DND-41 (cell line): ENCODE results near the gene PEMT.
A peak's percentile ranks its signal among the peaks of the same experiment; 100 is the strongest.

Experiments used
- ATAC-seq: fragments of 200-7000 bp; cut with Tn5 transposase; 3 replicates; pipeline ENCODE4 v1.9.1; 2021; ENCODE audit warnings: low read depth; ENCODE audit not compliant: insufficient read depth
- DNase-seq: peaks from one replicate; pipeline ENCODE4 v3.0.0-alpha.2; 2020
- H2AFZ ChIP-seq: 2 replicates; pipeline ENCODE4 v1.6.0; 2012; ENCODE audit warnings: low read depth, low read length
- H3K27ac ChIP-seq: 2 replicates; pipeline ENCODE4 v1.5.1; 2012; ENCODE audit warnings: low read length, inconsistent platforms
- H3K27me3 ChIP-seq: fragments of 200-600 bp; sonication (generic); 2 replicates; pipeline ENCODE4 v1.6.0; 2012; ENCODE audit warnings: low read length, mild to moderate bottlenecking, inconsistent platforms; ENCODE audit not compliant: insufficient read depth, poor library complexity
- H3K36me3 ChIP-seq: 2 replicates; pipeline ENCODE4 v1.5.1; 2012; ENCODE audit warnings: low read length, inconsistent platforms; ENCODE audit not compliant: insufficient read depth
- H3K4me1 ChIP-seq: 2 replicates; pipeline ENCODE4 v1.5.1; 2012; ENCODE audit warnings: mild to moderate bottlenecking, low read length; ENCODE audit not compliant: insufficient read depth
- H3K4me2 ChIP-seq: 2 replicates; pipeline ENCODE4 v1.6.0; 2012; ENCODE audit warnings: mild to moderate bottlenecking, moderate library complexity, low read length, inconsistent platforms; ENCODE audit not compliant: insufficient read depth
- H3K4me3 ChIP-seq, 2 experiments: fragments of 200-600 bp in 1 of 2; shearing (Covaris generic) in 1 of 2; 2 replicates each; pipeline ENCODE4 v1.5.1; 2012 to 2016; ENCODE audit warnings: inconsistent platforms in 2 of 2, low read length in 2 of 2, mild to moderate bottlenecking in 2 of 2, low read depth in 1 of 2, moderate library complexity in 1 of 2
- H3K79me2 ChIP-seq: 2 replicates; pipeline ENCODE4 v1.6.0; 2012; ENCODE audit warnings: low read length, inconsistent platforms; ENCODE audit not compliant: insufficient read depth
- H3K9ac ChIP-seq: 2 replicates; pipeline ENCODE4 v1.6.0; 2012; ENCODE audit warnings: low read depth, mild to moderate bottlenecking, inconsistent platforms, low read length, moderate library complexity
- H3K9me3 ChIP-seq: 2 replicates; pipeline ENCODE4 v1.5.1; 2012; ENCODE audit warnings: low read length, moderate library complexity, mild to moderate bottlenecking, inconsistent platforms; ENCODE audit not compliant: insufficient read depth, severe bottlenecking
- H4K20me1 ChIP-seq: 2 replicates; pipeline ENCODE4 v1.6.0; 2012; ENCODE audit warnings: low read length; ENCODE audit not compliant: insufficient read depth
- EZH2 ChIP-seq: IDR thresholded peaks from 3 replicates; pipeline ENCODE4 v1.6.1; 2012; ENCODE audit warnings: borderline replicate concordance, low read depth, mild to moderate bottlenecking, moderate library complexity, low read length, inconsistent platforms; ENCODE audit not compliant: severe bottlenecking
- TF ChIP-seq, protein P1 (sequence below): IDR thresholded peaks from 2 replicates; pipeline ENCODE4 v1.5.1; 2012; ENCODE audit warnings: borderline replicate concordance, low read length, moderate library complexity, mild to moderate bottlenecking; ENCODE audit not compliant: poor library complexity, severe bottlenecking; ENCODE audit errors: extremely low read depth

PEMT gene

DNA sequence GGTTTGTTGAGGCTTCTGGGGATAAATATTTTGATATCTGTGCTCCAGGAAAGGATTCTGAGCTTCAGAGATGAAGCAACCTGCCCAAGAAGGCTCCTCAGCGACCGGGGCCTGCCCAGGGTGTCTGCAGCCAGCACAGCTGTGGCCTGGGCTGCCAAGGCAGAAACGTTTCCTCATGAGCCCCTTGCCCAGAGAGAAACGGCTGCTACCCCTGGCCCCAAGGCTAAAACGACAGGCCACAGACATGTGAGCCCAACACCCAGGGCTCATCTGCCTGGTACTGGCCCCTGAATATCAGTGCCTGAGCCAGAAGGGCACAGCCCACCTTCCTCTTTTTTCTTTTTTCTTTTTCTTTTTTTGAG is 49.9 kb downstream of the PEMT start:
- no peaks in the 10 kb centered on the region for H3K79me2 ChIP-seq
- H3K4me2 ChIP-seq = no peak overlapping the region
- no peak overlapping the region for H3K27ac ChIP-seq
- DNase-seq = no peak
- no peaks in the 10 kb centered on the region for H3K27me3 ChIP-seq
- no peaks in the 10 kb centered on the region for H3K36me3 ChIP-seq
- H2AFZ ChIP-seq = no peak overlapping the region
- no peak overlapping the region for H3K9ac ChIP-seq
- TF ChIP-seq EZH2 = no peak
- TF ChIP-seq, protein P1, sequence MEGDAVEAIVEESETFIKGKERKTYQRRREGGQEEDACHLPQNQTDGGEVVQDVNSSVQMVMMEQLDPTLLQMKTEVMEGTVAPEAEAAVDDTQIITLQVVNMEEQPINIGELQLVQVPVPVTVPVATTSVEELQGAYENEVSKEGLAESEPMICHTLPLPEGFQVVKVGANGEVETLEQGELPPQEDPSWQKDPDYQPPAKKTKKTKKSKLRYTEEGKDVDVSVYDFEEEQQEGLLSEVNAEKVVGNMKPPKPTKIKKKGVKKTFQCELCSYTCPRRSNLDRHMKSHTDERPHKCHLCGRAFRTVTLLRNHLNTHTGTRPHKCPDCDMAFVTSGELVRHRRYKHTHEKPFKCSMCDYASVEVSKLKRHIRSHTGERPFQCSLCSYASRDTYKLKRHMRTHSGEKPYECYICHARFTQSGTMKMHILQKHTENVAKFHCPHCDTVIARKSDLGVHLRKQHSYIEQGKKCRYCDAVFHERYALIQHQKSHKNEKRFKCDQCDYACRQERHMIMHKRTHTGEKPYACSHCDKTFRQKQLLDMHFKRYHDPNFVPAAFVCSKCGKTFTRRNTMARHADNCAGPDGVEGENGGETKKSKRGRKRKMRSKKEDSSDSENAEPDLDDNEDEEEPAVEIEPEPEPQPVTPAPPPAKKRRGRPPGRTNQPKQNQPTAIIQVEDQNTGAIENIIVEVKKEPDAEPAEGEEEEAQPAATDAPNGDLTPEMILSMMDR = no peak
- no peaks in the 10 kb centered on the region for H3K9me3 ChIP-seq
- H3K4me1 ChIP-seq = no peaks in the 10 kb centered on the region
- H4K20me1 ChIP-seq = no peaks in the 10 kb centered on the region
- ATAC-seq = no peak
- H3K4me3 ChIP-seq = no peak overlapping the region

DNA sequence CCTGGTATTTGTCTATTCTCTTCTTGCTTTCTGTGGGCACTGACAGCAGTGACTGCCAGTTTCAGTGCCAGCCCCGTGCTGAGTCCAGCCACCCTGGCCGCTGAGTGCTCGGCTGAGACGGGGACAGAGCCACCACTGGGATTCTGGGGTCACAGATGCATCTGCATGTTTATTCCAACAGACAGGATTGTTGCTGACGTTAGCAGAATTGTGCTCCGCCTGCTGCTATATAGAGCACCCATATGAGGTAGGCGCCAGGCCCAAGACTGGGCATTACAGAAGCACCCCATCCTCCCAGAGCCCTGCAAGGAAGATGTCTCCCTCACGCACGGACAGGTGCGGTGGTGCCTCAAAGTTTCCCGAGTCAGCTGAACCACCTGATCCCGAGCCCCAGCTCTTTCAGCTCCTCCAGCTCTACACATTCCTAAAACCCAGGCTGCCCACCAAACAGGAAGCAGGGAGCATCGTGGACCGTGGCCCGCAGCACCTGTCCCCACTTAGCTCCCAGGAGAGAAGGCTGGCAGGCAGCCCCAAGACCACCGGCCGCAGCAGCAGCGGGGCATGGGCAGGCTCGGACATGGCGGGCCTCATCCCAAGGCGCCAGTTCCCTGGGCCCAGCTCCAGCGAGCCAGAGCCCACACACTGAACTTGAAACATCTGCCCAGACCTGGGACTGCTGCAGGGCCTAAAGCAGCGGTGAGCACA is 50.4 kb downstream of the PEMT start:
- Histone ChIP-seq H3K36me3 (no peaks in the 10 kb centered on the region), H3K4me2 (no peak overlapping the region)
- ATAC-seq = no peak

DNA sequence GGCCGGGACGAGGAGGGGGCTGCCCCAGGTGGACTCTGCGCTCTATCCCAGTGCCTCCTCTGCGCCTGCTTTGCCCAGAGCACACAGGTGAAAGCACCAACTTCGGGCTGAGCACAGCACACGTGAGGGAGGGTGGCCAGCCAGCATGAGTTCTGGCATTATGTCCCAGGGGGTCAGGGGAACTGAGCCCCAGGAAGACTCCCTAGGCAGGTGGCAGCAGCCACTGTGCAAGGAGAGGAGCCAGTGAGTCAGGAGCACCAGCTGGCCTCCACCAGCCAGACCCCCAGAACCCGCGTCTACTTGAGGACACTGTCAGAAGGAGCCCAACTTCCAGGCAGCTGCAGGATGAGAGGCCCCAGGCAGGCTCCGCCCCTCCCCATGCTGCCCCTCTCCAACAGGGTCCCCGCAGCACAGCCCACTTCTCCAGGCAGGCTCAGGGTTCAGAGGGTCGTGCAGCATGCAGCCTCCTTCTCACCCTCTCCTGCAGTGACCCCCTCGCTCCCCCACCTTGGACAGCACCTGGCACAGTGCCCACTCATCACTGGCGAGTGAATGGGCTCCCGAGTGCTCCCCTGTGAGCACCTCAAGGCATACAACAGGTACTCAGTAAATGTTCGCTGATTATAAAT is 51.1 kb downstream of the PEMT start:
- H3K4me1 ChIP-seq = no peaks in the 10 kb centered on the region
- ATAC-seq (peak; percentile 67), DNase-seq (peak; percentile 34)

More for the DNA sequence above, 50.4 kb downstream of the PEMT start:
- Histone ChIP-seq H3K4me3 (no peak overlapping the region), H3K27ac (no peak overlapping the region), H3K79me2 (no peaks in the 10 kb centered on the region), H2AFZ (no peak overlapping the region), H3K4me1 (no peaks in the 10 kb centered on the region), H3K27me3 (no peaks in the 10 kb centered on the region), H4K20me1 (no peaks in the 10 kb centered on the region), H3K9ac (no peak overlapping the region), H3K9me3 (no peaks in the 10 kb centered on the region)
- DNase-seq = no peak
- TF ChIP-seq, protein P1 = no peak
- TF ChIP-seq EZH2 = no peak

More for the DNA sequence above, 51.1 kb downstream of the PEMT start:
- no peaks in the 10 kb centered on the region for H3K79me2 ChIP-seq
- no peak for TF ChIP-seq EZH2
- TF ChIP-seq, protein P1 = no peak
- no peaks in the 10 kb centered on the region for H4K20me1 ChIP-seq
- no peaks in the 10 kb centered on the region for H3K9me3 ChIP-seq
- H3K27ac ChIP-seq = no peak overlapping the region
- H3K27me3 ChIP-seq = no peaks in the 10 kb centered on the region
- H3K4me2 ChIP-seq = no peak overlapping the region
- H3K4me3 ChIP-seq = no peak overlapping the region
- no peaks in the 10 kb centered on the region for H3K36me3 ChIP-seq
- no peak overlapping the region for H3K9ac ChIP-seq
- H2AFZ ChIP-seq = no peak overlapping the region
